ENCODE results near the gene TP53BP1. TPM values are rescaled to one million over a fixed set of nuclear protein-coding genes. Genes with fewer than 3 reads are reported as not detected.
A peak's percentile ranks its signal among the peaks of the same experiment; 100 is the strongest.

The TP53BP1 gene
- total RNA-seq, 2 donors from 2014 or later, result 29.9 to 30.9 TPM

DNA sequence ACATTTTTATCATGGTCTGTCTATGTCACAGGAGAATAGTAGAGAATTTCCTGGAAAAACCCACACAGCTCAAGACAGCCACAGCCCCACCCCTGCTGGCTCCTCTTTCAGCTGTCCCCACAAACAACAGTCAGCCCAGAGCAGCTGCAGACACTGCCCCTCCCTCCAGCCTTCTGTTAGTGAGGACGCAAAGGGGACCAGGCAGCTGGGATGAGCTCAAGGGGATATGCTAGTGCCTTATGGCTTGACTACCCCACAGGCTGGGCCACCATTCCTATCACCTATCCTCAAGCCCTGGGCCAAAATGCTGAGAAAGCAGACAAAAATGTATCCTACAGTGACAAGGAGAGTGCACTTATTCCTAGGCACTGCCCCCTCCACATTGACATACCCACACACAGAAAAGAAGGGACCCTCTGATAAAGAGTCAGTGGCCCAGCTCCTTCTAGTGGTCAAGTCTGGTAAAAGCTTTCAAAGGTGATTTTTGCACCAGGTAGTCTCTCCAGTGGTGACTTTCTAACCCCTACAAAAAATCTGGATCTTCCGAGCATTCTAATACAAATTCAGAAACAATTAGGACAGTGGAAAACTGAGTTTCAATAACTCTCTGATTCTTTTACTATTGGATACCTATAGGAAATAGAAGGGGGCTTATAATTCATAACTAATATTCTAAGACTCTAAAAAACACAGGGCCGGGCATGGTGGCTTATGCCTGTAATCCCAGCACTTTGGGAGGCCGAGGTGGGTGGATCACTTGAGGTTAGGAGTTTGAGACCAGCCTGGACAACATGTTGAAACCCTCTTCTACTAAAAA lies 21.5 kb upstream of the TP53BP1 start:
- ATAC-seq (replicated peaks), result no peak
- peak overlapping the region; percentile 91 for H3K27ac Mint-ChIP-seq
- peak overlapping the region; percentile 74 for H3K4me3 Mint-ChIP-seq
- H3K27me3 Mint-ChIP-seq, result peaks cover 7% of the 10 kb centered on the region
- H3K4me1 Mint-ChIP-seq, result peaks cover 29% of the 10 kb centered on the region
- H3K36me3 Mint-ChIP-seq (ENCODE audit: low read depth), result peaks cover 6% of the 10 kb centered on the region
- no peaks in the 10 kb centered on the region for H3K9me3 Mint-ChIP-seq

DNA sequence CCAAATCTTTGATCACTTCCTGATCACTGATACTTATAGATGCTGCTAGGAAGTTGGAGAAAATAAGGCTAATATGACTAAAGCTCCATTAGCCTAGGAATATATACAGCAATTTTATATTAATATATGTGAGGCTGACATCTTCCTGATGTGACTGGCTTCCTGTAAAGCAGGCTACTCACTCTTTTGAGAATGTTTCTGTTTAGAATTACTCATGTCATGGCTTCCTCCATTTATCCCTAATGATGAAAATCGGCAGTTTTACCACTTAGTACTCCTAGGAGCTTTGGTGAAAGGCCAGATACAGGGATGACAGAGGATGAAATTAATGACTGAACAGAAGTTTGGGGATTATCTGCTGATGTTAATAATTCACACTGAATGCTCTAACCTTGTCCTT lies 20.6 kb upstream of the TP53BP1 start:
- Mint-ChIP-seq H3K27ac (peak overlapping the region; percentile 91), H3K36me3 (ENCODE audit: low read depth) (peaks cover 6% of the 10 kb centered on the region), H3K4me1 (peaks cover 33% of the 10 kb centered on the region), H3K4me3 (peak overlapping the region; percentile 74), H3K27me3 (peaks cover 7% of the 10 kb centered on the region), H3K9me3 (no peaks in the 10 kb centered on the region)
- ATAC-seq (replicated peaks), result no peak

DNA sequence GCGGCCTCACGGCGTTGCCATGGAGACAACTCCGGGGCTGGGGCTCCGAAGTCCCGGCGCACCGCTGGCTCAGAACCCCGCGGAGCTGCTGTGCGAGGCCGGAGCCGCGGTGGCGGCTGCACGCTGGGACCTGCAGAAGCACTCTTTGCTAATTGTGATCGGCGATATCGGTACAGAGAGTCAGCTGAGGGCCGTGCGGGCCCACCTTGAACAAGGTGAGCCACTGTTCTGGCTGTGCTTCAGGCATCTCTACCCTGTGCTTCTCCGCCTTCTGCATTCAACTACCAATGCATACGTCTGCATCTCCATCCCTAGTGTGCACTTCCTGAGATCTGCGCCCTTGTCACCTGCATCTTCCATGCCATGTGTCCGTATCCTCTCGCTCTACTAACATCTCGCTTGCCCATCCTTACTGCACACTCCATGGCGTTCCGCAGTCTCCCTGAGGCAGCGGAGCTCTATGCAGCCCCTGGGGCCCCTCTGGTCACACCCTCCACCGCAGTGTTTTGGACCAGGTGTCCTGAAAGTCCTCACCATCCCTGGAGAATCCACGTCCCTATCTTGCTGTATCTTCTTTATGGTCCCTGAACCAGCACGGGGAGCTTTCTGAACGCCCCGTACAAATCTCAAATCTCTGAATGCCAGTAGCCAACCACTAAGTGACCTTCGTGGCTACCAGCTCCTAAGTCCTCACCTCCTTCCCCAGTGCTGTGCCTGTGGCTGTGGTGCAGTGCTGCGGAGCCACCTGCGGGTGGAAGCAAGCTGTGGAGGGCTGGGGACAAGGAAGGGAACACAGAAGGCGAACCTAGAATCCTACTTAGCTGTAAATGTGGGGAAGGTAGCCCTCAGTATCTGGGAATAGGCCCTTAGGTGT lies 18.3 kb upstream of the TP53BP1 start:
- Mint-ChIP-seq H3K27ac (peak overlapping the region; percentile 97), H3K4me3 (peak overlapping the region; percentile 94), H3K27me3 (no peaks in the 10 kb centered on the region), H3K9me3 (no peaks in the 10 kb centered on the region), H3K4me1 (peaks cover 33% of the 10 kb centered on the region), H3K36me3 (ENCODE audit: low read depth) (peaks cover 6% of the 10 kb centered on the region)
- no peak for ATAC-seq (replicated peaks)

- Mint-ChIP-seq H3K27ac (peak overlapping the region; percentile 97), H3K27me3 (no peaks in the 10 kb centered on the region), H3K4me3 (peak overlapping the region; percentile 94), H3K4me1 (peaks cover 33% of the 10 kb centered on the region), H3K36me3 (ENCODE audit: low read depth) (peaks cover 6% of the 10 kb centered on the region), H3K9me3 (no peaks in the 10 kb centered on the region)
- peak; percentile 95 for ATAC-seq (replicated peaks)
Observed at GRCh38 chr15:43510200-43511011, 17.4 kb upstream of the TP53BP1 start.

- Mint-ChIP-seq H3K4me1 (peaks cover 33% of the 10 kb centered on the region), H3K27me3 (no peaks in the 10 kb centered on the region), H3K27ac (peak overlapping the region; percentile 97), H3K9me3 (no peaks in the 10 kb centered on the region), H3K36me3 (ENCODE audit: low read depth) (peaks cover 6% of the 10 kb centered on the region), H3K4me3 (peak overlapping the region; percentile 94)
- no peak for ATAC-seq (replicated peaks)
Observed at GRCh38 chr15:43509660-43510199, 16.8 kb upstream of the TP53BP1 start.

GRCh38 chr15:43508991-43509659 lies 16.2 kb upstream of the TP53BP1 start:
- no peak for ATAC-seq (replicated peaks)
- peak overlapping the region; percentile 97 for H3K27ac Mint-ChIP-seq
- H3K36me3 Mint-ChIP-seq (ENCODE audit: low read depth), result peaks cover 6% of the 10 kb centered on the region
- H3K4me3 Mint-ChIP-seq, result peak overlapping the region; percentile 94
- peaks cover 27% of the 10 kb centered on the region for H3K4me1 Mint-ChIP-seq
- H3K27me3 Mint-ChIP-seq, result no peaks in the 10 kb centered on the region
- no peaks in the 10 kb centered on the region for H3K9me3 Mint-ChIP-seq

- H3K4me1 Mint-ChIP-seq, result peaks cover 20% of the 10 kb centered on the region
- peaks cover 6% of the 10 kb centered on the region for H3K36me3 Mint-ChIP-seq (ENCODE audit: low read depth)
- no peaks in the 10 kb centered on the region for H3K9me3 Mint-ChIP-seq
- no peak overlapping the region for H3K4me3 Mint-ChIP-seq
- no peak for ATAC-seq (replicated peaks)
- no peak overlapping the region for H3K27ac Mint-ChIP-seq
- no peaks in the 10 kb centered on the region for H3K27me3 Mint-ChIP-seq
Observed at GRCh38 chr15:43508421-43508820, 15.5 kb upstream of the TP53BP1 start.

DNA sequence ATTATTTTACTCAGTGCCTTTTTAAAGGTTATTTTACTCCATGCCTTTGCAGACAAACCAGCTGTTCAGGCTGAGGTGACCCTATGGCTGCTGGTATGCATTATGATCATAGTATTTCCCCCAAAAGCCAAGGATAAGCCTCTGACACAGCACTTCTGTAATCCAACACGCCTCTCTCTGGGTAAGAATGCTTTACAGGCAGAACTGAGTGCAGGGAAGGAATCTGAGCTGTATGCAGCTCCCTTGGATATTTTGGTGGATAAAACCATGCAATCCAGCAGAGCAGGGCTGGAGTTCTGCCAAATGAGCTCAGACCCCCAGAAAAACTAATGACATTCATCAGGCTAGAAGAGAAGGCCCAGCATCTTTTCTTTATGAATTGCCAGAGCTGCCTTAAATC lies 12.8 kb upstream of the TP53BP1 start:
- ATAC-seq (replicated peaks), result no peak
- H3K4me3 Mint-ChIP-seq, result no peak overlapping the region
- no peaks in the 10 kb centered on the region for H3K9me3 Mint-ChIP-seq
- peaks cover 4% of the 10 kb centered on the region for H3K4me1 Mint-ChIP-seq
- no peaks in the 10 kb centered on the region for H3K27me3 Mint-ChIP-seq
- H3K36me3 Mint-ChIP-seq (ENCODE audit: low read depth), result no peaks in the 10 kb centered on the region
- H3K27ac Mint-ChIP-seq, result no peak overlapping the region

- H3K4me1 Mint-ChIP-seq, result peaks cover 4% of the 10 kb centered on the region
- no peak overlapping the region for H3K27ac Mint-ChIP-seq
- H3K9me3 Mint-ChIP-seq, result no peaks in the 10 kb centered on the region
- peak; percentile 28 for ATAC-seq (replicated peaks)
- H3K27me3 Mint-ChIP-seq, result no peaks in the 10 kb centered on the region
- H3K36me3 Mint-ChIP-seq (ENCODE audit: low read depth), result no peaks in the 10 kb centered on the region
- H3K4me3 Mint-ChIP-seq, result no peak overlapping the region
Observed at GRCh38 chr15:43499635-43500034, 6.7 kb upstream of the TP53BP1 start.

DNA sequence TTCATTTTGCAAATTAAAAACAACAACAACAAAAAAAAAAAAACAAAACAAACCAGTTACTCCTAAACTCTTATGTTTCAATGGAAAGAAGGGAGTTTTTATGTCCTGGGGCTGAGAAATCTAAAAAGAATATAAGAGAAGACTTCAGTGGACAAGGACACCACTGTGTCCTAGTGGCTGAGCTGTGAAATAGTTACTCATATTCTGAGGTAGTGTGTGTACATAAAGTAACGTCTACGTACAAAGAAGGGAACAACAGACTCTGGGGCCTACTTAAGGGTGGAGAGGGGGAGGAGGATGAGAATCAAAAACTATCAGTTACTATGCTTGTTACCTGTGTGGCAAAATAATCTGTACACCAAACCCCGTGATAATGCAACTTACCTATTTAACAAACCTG lies 6.0 kb upstream of the TP53BP1 start:
- no peak overlapping the region for H3K4me3 Mint-ChIP-seq

DNA sequence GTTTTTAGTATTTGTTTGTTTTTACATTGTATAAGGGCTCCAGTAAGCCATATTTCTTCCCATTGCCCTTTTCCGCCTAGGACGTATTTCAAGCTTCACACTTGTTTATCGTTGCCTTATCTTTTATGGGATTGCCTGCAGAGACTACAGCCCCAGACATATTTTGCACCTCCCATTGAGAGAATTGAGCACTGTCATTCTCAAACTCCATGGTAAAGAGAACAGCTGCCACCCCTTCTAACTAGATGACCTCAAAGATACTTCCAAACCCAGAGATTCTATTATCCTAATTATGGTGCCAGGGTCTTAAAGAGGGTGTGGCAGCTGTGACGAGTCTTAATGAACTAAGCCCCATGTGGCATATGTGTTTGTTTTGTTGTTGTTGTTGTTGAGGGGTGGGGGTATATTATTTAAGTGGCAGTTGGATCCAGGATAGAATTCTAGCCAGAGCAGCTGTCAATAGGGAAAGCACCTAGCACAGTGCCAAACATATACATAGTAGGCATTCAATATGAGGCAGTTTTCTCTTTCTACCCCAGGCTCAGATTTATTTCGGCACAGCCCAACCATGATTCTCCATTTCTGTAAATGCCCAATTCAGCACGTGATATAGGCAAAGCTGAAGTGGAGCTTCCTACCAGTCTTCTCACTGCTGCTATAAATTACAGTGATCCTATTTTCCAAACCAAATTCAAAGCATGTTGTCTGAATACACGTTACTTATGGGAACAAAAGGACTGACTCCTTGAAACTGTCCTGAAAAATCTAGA lies 932 bp upstream of the TP53BP1 start:
- H3K36me3 Mint-ChIP-seq (ENCODE audit: low read depth), result peaks cover 34% of the 10 kb centered on the region
- ATAC-seq (replicated peaks), result no peak
- peaks cover 15% of the 10 kb centered on the region for H3K4me1 Mint-ChIP-seq
- H3K27ac Mint-ChIP-seq, result peak overlapping the region; percentile 89
- H3K9me3 Mint-ChIP-seq, result no peaks in the 10 kb centered on the region
- no peaks in the 10 kb centered on the region for H3K27me3 Mint-ChIP-seq
- H3K4me3 Mint-ChIP-seq, result peak overlapping the region; percentile 87

More for the DNA sequence above, 6.0 kb upstream of the TP53BP1 start:
- ATAC-seq (replicated peaks), result no peak
- Mint-ChIP-seq H3K27me3 (no peaks in the 10 kb centered on the region), H3K36me3 (ENCODE audit: low read depth) (no peaks in the 10 kb centered on the region), H3K27ac (no peak overlapping the region), H3K4me1 (peaks cover 4% of the 10 kb centered on the region), H3K9me3 (no peaks in the 10 kb centered on the region)

DNA sequence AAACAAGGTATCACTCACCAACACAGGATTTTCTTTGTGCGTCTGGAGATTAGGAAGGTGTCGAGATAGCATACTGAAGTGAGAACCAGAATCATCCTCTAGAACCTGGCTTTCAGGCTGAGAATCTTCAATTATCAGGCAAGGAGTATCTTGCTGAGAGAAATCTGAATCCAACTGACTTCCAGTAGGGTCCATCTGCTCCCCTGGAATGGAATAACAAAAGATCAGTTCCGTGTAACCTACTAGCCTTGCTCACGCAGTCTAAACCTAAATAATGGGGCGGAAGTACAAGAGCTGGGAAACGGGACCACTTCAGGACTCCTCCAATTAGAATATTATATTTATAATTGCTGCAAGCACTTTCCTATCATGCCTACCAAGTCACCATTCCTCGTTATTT lies 690 bp downstream of the TP53BP1 start:
- Mint-ChIP-seq H3K4me3 (peak overlapping the region; percentile 87), H3K27ac (peak overlapping the region; percentile 89), H3K4me1 (peaks cover 21% of the 10 kb centered on the region), H3K36me3 (ENCODE audit: low read depth) (peaks cover 50% of the 10 kb centered on the region), H3K27me3 (no peaks in the 10 kb centered on the region), H3K9me3 (no peaks in the 10 kb centered on the region)
- no peak for ATAC-seq (replicated peaks)

DNA sequence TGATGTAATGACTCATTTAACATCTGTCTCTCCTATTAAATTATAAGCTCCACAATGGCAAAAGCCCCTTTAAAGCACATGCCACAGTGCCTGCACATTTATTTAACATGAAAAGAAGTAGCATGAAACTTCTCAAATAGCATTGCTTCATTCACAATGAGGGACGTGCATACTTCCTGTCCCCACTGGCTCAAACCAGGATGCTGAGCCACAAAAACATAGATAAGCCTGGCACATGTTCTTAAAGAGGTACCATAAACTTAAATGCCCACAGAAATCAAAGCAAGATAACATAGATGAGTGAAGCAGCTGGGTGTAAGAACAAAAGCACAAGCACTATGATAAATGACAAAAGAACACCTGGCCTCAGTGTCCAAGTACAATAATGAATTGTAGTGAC lies 3.8 kb downstream of the TP53BP1 start:
- no peak for ATAC-seq (replicated peaks)
- Mint-ChIP-seq H3K36me3 (ENCODE audit: low read depth) (peaks cover 77% of the 10 kb centered on the region), H3K27ac (peak overlapping the region; percentile 32), H3K4me1 (peaks cover 24% of the 10 kb centered on the region), H3K27me3 (no peaks in the 10 kb centered on the region), H3K9me3 (no peaks in the 10 kb centered on the region), H3K4me3 (no peak overlapping the region)
